Measurements from ENCODE around the gene PDLIM1.

Gene PDLIM1

GRCh38 chr10:95201736-95202135, 89.1 kb downstream of the PDLIM1 start:
- Histone ChIP-seq H3K27ac (no peak overlapping the region), H3K4me1 (no peaks in the 10 kb centered on the region), H3K9ac (no peak overlapping the region), H3K36me3 (ENCODE audit: control insufficient read depth, insufficient read depth, low read length) (no peaks in the 10 kb centered on the region), H3K4me2 (ENCODE audit: low read length) (no peak overlapping the region), H3K9me3 (ENCODE audit: control insufficient read depth, low read length) (no peaks in the 10 kb centered on the region), H3K27me3 (ENCODE audit: control insufficient read depth, insufficient read depth, low read length) (no peaks in the 10 kb centered on the region), H3K4me3 (ENCODE audit: low read depth, low read length) (no peak overlapping the region), H2AFZ (no peak overlapping the region), H3K79me2 (no peaks in the 10 kb centered on the region)
- no peak for TF ChIP-seq CTCF (IDR thresholded peaks at IDR 0.05)

- TF ChIP-seq CTCF (IDR thresholded peaks at IDR 0.05) = no peak
- no peak overlapping the region for H3K27ac ChIP-seq
These were observed 94.8 kb downstream of the PDLIM1 start for GRCh38 chr10:95196046-95196445.

GRCh38 chr10:95193944-95194343, 96.9 kb downstream of the PDLIM1 start, which contains the start of gene ACSM6:
Gene ACSM6, plus strand, starts transcription at chr10:95194238. Its CDS starts 248 bp downstream, at chr10:95194486.
- H3K36me3 ChIP-seq (ENCODE audit: control insufficient read depth, insufficient read depth, low read length) = no peaks in the 10 kb centered on the region
- H3K4me3 ChIP-seq (ENCODE audit: low read depth, low read length) = peak within 1 kb of the TSS; percentile 30
- H3K27ac ChIP-seq = no peak within 1 kb of the TSS
- no peaks in the 10 kb centered on the region for H3K27me3 ChIP-seq (ENCODE audit: control insufficient read depth, insufficient read depth, low read length)
- H3K4me2 ChIP-seq (ENCODE audit: low read length) = peak within 1 kb of the TSS; percentile 55
- no peaks in the 10 kb centered on the region for H3K79me2 ChIP-seq
- H3K4me1 ChIP-seq = no peaks in the 10 kb centered on the region
- H3K9ac ChIP-seq = no peak within 1 kb of the TSS
- no peak within 1 kb of the TSS for H2AFZ ChIP-seq
- TF ChIP-seq CTCF (IDR thresholded peaks at IDR 0.05) = no peak
- H3K9me3 ChIP-seq (ENCODE audit: control insufficient read depth, low read length) = no peaks in the 10 kb centered on the region

More at GRCh38 chr10:95196046-95196445, 94.8 kb downstream of the PDLIM1 start:
- H2AFZ ChIP-seq = no peak overlapping the region
- no peaks in the 10 kb centered on the region for H3K4me1 ChIP-seq
- no peak overlapping the region for H3K9ac ChIP-seq
- H3K36me3 ChIP-seq (ENCODE audit: control insufficient read depth, insufficient read depth, low read length) = no peaks in the 10 kb centered on the region
- no peak overlapping the region for H3K4me3 ChIP-seq (ENCODE audit: low read depth, low read length)
- H3K79me2 ChIP-seq = no peaks in the 10 kb centered on the region
- no peaks in the 10 kb centered on the region for H3K9me3 ChIP-seq (ENCODE audit: control insufficient read depth, low read length)
- peak overlapping the region; percentile 8 for H3K4me2 ChIP-seq (ENCODE audit: low read length)
- no peaks in the 10 kb centered on the region for H3K27me3 ChIP-seq (ENCODE audit: control insufficient read depth, insufficient read depth, low read length)

GRCh38 chr10:95188593-95188992, 102.2 kb downstream of the PDLIM1 start:
- no peaks in the 10 kb centered on the region for H3K79me2 ChIP-seq
- H2AFZ ChIP-seq = peak overlapping the region; percentile 30
- H3K9me3 ChIP-seq (ENCODE audit: control insufficient read depth, low read length) = no peaks in the 10 kb centered on the region
- H3K27me3 ChIP-seq (ENCODE audit: control insufficient read depth, insufficient read depth, low read length) = no peaks in the 10 kb centered on the region
- peaks cover 12% of the 10 kb centered on the region for H3K4me1 ChIP-seq
- H3K27ac ChIP-seq = no peak overlapping the region
- TF ChIP-seq CTCF (IDR thresholded peaks at IDR 0.05) = no peak
- no peak overlapping the region for H3K9ac ChIP-seq
- no peak overlapping the region for H3K4me2 ChIP-seq (ENCODE audit: low read length)
- H3K4me3 ChIP-seq (ENCODE audit: low read depth, low read length) = no peak overlapping the region
- no peaks in the 10 kb centered on the region for H3K36me3 ChIP-seq (ENCODE audit: control insufficient read depth, insufficient read depth, low read length)

GRCh38 chr10:95187617-95188016, 103.2 kb downstream of the PDLIM1 start:
- Histone ChIP-seq H3K27me3 (ENCODE audit: control insufficient read depth, insufficient read depth, low read length) (no peaks in the 10 kb centered on the region), H3K4me3 (ENCODE audit: low read depth, low read length) (no peak overlapping the region), H3K9me3 (ENCODE audit: control insufficient read depth, low read length) (no peaks in the 10 kb centered on the region), H3K4me2 (ENCODE audit: low read length) (peak overlapping the region; percentile 35), H3K36me3 (ENCODE audit: control insufficient read depth, insufficient read depth, low read length) (no peaks in the 10 kb centered on the region), H3K79me2 (no peaks in the 10 kb centered on the region), H3K27ac (no peak overlapping the region), H3K4me1 (peaks cover 12% of the 10 kb centered on the region), H3K9ac (no peak overlapping the region), H2AFZ (peak overlapping the region; percentile 10)
- TF ChIP-seq CTCF (IDR thresholded peaks at IDR 0.05) = no peak

All from parathyroid adenoma (tissue), 2 donors.